ENCODE measurements around the gene DHRS2. TPM values are rescaled to one million over a fixed set of nuclear protein-coding genes. Genes with fewer than 3 reads are reported as not detected.

DHRS2 gene
- total and polyA plus RNA-seq, 2 of the 13 experiments (the other 11 are each of a cell fraction or from before 2014, with no cell fraction given): 1,621 to 3,021 TPM

- peak in 1 of 2 experiments; percentile 19; a peak in 1 of 4 replicates for TF ChIP-seq HMGXB4 (CRISPR knock-in tag; IDR thresholded peaks at IDR 0.05; ENCODE audit: borderline replicate concordance in 1 of 2, low read depth in 1 of 2)
- TF ChIP-seq ZBTB49 (CRISPR knock-in tag; IDR thresholded peaks at IDR 0.05; ENCODE audit: borderline replicate concordance): peak; percentile 65; the same call in 1 of the 2 replicates
- no peak for TF ChIP-seq ZNF343 (CRISPR knock-in tag; IDR thresholded peaks at IDR 0.05)
- peak; percentile 1; the same call in 1 of the 2 replicates for TF ChIP-seq ZNF263 (CRISPR knock-in tag; IDR thresholded peaks at IDR 0.05)
- TF ChIP-seq MAFG (CRISPR knock-in tag; IDR thresholded peaks at IDR 0.05): no peak
- TF ChIP-seq ZFP36L2 (CRISPR knock-in tag; IDR thresholded peaks at IDR 0.05): no peak
- TF ChIP-seq TRAFD1 (CRISPR knock-in tag; IDR thresholded peaks at IDR 0.05; ENCODE audit: borderline replicate concordance): no peak
- TF ChIP-seq MLLT10 (CRISPR knock-in tag; IDR thresholded peaks at IDR 0.05): no peak
- TF ChIP-seq SMAD3 (CRISPR knock-in tag; IDR thresholded peaks at IDR 0.05): no peak
- TF ChIP-seq KAT8 (CRISPR knock-in tag; IDR thresholded peaks at IDR 0.05): no peak
- TF ChIP-seq PAWR (CRISPR knock-in tag; IDR thresholded peaks at IDR 0.05; ENCODE audit: borderline replicate concordance): no peak
- no peak; the same call in 1 of the 2 replicates for TF ChIP-seq ZNF230 (CRISPR knock-in tag; IDR thresholded peaks at IDR 0.05)
- no peak for TF ChIP-seq MAFK (conservative IDR thresholded peaks at IDR 0.05 in 1 of 2, IDR thresholded peaks at IDR 0.05 in 1 of 2; ENCODE audit: low read length in 2 of 2)
- no peak for TF ChIP-seq KDM1A (CRISPR knock-in tag; IDR thresholded peaks at IDR 0.05)
- no peak for TF ChIP-seq ZNF251 (CRISPR knock-in tag; IDR thresholded peaks at IDR 0.05)
- TF ChIP-seq ARNT2 (CRISPR knock-in tag; IDR thresholded peaks at IDR 0.05; ENCODE audit: low read depth): peak; percentile 16; the same call in 1 of the 2 replicates
- TF ChIP-seq ZFP90 (CRISPR knock-in tag; IDR thresholded peaks at IDR 0.05; ENCODE audit: borderline replicate concordance): no peak
- TF ChIP-seq ZNF124 (CRISPR knock-in tag; IDR thresholded peaks at IDR 0.05): no peak
- no peak for TF ChIP-seq HOMEZ (CRISPR knock-in tag; IDR thresholded peaks at IDR 0.05; ENCODE audit: low read depth)
- TF ChIP-seq PRMT3 (CRISPR knock-in tag; IDR thresholded peaks at IDR 0.05; ENCODE audit: borderline replicate concordance, low read depth): no peak
- TF ChIP-seq ZNF101 (CRISPR knock-in tag; IDR thresholded peaks at IDR 0.05; ENCODE audit: borderline replicate concordance, low read depth): no peak
Measured at GRCh38 chr14:23641915-23642588, 5.9 kb downstream of the DHRS2 start (continued).

Data from HepG2 (cell line).